CD4-positive, alpha-beta T cell treated with Interleukin-21 for 1 hour (primary cell): ENCODE measurements around the gene ESR1.
"Not testable (repeated sequence)": the region's sequence is repeated elsewhere in the genome, so short reads cannot be mapped to it uniquely, and the experiment has no call there.

Source experiments
- DNase-seq: peaks from one replicate; pipeline ENCODE4 v3.0.0-alpha.2; 2020

Gene ESR1

DNA sequence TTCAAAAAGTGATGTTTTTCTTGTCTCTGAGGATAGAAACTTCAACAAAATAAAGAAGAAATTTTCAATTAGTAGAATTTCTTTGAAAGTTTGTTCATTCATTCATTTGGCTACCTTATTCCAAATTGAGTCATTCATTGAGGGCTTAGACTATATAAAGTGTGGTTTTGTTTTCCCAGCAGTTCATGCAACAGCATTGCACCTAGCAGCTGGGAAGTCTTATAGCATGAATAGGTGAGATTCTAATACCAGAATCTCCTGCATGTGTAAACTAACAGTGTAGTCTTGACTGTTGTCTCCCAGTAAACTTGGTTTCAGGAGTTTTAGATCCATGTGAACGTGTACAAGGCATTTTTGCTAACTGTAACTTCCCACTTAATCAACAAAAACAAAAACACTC lies 7.1 kb downstream of the ESR1 start:
- no peak for DNase-seq

DNA sequence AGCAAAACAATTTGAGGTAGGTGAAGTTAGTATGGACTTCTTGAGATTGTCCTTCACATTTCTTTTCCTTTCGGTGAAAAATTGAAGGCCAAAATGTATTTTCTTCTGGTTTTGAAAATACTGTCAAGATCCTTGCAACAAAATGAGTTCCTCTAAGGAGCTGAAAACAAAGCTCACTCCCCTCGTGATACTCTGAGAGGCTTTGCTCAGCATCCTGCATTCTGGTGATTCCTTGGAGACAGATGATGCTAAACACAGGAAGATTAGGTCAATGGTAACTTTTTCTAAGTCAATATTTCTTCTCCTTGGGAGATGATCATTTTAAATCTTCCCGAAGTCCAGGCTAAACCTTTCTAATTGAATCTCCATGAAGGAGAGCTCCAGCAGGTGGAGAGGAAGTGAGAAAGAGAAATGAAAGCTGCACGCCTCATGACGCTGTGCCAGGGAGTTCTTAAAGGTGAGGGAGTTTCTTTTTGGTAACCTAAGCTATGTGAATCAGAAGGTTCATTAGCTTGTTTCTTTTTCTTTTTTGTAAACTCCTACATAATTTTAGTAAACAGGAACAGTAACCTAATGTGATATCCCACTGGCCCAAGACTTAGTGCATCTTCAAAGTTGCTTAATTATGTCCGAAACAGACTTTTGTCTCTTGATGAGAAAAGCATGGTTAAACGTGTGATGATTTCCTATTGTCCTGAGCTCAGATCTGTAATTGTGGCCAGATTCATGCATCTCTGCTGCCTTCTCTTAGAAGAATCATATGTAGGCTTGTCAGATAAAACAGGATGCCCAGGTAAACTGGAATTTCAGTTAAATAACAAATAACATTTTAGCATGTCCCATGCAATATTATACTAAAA lies 15.0 kb downstream of the ESR1 start:
- no peak for DNase-seq

DNA sequence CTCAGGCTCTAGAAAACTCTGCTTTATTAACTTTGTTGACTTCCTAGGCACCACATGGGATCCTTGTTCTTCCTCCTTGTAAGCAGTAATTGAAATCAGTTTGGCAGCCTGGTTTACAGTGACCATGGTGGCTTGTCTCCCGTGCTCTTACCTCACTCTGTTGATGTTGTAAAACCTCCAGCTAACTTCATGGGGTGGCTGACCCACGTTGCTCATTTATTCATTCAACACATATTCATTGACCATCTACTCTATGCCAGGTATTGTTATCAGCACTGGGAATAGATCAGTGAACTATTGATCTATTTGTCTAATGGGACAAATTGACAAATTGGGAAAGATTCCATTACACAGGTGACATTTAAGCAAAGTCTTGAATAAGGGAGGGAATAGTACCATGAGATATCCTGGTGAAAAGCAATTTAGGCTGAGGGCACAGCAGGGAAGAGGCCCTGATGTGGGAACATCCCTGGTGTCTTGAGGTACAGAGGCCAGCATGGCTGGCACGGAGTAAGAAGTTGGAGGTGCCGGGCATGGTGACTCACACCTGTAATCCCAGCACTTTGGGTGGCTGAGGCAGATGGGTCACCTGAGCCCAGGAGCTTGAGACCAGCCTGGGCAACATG lies 19.1 kb downstream of the ESR1 start:
- no peak for DNase-seq

DNA sequence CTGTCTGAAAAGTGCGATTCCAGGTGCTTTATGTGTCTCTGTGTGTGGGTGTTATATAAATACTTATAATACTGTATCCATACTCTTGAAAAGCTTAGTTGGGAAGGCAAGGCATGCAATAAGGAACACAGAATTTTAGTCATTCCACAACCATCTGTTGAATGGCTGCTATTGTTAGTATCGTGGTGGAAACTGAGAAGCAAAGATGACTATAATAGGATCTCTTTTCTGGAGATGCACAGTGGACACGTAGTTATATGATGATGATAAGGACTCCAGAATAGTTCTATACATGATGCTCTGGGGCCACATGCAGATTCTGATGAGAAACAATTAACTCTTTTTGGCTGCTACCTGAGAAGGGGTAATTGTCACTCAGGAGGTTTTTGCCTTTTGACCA lies 25.2 kb downstream of the ESR1 start:
- no peak for DNase-seq

DNA sequence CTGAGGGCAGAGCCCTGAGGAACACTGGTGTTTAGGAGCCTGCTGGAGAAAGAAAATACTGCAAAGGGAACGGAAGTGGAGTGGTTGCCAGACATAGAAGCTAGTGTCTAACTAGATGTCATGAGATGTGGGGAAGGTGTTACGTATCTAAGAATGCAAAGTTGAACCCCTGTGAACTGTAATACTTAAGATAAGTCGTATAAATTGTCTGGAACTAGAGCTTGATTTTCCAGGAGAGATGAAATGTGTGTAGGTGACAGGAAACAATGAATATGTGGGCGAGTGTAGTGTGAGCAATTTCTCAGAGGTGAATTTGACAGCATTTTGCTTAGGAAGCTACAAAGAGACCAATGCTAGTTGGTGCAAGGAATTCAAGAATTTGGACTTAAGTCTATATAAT lies 27.9 kb downstream of the ESR1 start:
- DNase-seq, result no peak

DNA sequence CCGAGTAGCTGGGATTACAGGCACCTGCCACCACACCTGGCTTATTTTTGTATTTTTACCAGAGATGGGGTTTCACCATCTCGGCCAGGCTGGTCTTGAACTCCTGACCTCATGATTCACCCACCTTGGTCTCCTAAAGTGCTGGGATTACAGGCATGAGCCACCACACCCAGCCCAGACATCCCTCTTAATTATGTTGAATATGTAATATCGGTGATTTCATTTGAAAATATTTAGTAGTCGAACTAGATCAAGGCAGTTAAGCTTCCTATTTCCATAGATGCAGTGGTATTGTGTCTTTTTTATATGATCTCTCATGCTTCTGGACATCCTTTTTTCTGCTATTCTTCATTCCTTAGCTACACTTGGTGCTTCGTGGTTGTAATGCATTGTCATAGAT lies 29.7 kb downstream of the ESR1 start:
- no peak for DNase-seq

DNA sequence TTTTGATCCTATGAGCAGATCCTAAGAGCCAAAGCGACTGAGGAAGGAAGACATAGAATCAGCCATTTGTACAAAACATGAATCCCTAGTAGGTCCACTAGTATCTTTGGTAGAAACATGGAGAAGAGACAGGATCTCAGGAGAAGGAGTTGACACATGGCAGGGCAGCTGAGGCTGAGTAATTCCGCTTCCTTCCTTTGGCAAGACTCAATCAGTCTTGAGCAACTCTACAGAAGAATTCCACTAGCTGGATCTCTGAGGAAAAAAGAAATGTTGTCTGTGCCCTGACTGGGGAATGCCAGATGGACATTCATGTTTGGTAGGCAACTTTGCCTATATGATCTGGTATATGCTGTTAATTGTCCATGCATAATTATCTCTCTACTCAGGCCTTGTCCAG lies 35.3 kb downstream of the ESR1 start:
- DNase-seq, result no peak

DNA sequence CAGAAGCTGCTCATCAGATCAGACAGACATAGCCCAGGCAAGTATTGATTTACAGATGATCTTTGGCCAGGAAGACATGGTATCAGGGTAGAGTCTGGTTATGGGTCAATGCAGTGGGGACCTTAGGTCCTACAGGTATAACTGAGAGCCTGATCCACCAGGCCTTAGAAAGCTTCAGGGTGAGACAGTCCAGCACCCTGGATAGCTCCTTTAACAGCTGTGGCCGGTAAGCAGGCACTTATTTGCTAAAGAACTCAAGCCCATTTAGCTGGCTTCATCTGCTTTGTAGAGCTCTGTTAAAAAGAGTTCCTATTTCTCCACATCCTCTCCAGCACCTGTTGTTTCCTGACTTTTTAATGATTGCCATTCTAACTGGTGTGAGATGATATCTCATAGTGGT lies 39.6 kb downstream of the ESR1 start:
- DNase-seq, result no peak

DNA sequence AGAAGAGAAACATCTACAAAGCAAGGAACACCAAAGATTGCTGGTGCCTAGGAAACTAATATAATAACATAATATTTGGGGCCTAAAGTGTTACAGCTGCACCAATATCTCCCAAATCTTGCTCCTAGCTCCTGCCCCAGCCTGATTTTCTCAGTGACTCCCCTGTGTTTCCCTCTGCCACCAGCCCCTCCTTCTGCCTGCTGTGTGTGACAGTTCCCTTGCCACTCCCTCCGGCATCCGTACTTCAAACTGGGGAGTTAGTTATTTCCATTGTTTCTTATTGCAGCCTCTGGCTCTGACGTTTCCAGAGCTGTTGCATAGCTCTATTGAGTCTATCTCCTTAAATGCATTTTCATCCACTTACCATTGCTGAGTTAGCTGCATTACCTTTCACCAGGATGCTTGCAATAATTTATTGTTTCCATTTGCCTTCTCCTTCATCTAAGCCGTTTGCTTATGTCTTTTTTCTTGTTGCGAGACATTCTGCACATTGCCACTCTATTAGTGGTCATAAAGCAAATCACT lies 43.1 kb downstream of the ESR1 start:
- no peak for DNase-seq

DNA sequence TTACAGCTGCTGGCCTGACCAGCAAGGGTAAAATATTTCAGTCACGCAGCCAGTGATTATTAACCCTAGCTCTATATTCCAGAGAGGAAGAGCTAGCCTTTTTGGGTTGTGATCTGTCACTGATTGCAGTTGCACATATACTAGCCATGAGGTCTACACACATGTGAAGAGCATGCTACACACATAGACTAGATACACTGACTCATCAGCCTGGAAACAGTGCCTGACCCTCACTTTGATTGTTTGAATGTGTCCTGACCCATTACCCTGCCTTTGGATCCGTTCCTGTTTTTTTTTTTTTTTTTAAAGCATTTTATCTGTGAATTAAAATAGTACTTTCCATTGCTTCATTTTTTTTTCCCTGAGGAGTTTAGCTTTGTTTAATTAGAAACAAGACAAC lies 50.8 kb downstream of the ESR1 start:
- no peak for DNase-seq

DNA sequence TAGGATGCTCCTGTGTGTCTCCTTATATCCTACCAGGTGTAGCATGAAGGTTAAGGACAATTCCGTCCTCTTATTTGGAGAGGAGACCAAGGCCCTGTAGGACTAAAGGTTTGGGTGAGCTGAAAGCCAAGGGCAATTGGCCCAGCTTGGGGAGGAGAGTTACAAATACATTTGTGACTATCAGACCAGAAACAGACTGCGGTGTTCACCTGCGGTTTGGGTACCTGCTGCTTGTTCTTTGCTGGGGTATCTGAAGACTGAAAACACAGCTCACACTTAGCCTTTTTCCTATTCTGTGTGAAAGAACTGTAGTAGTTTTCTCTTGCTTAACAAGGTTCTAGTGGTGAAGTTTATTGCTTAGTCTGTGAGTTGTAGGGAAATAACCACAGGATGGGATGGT lies 55.0 kb downstream of the ESR1 start:
- DNase-seq, result no peak

DNA sequence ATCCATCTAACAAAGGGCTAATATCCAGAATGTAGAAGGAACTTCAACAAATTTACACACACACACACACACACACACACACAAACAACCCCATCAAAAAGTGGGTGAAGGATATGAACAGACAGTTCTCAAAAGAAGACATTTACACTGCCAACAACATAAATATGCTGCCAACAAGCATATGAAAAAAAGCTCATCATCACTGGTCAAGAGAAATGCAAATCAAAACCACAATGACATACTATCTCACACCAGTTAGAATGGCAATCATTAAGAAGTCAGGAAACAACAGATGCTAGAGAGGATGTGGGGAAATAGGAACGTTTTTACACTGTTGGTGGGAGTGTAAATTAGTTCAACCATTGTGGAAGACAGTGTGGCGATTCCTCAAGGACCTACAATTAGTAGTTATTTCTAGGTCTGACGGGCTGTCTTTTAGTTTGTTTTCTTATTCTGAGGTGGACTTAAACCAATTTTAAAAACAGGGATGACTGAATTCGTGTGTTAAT lies 59.9 kb downstream of the ESR1 start:
- not testable (repeated sequence) for DNase-seq

DNA sequence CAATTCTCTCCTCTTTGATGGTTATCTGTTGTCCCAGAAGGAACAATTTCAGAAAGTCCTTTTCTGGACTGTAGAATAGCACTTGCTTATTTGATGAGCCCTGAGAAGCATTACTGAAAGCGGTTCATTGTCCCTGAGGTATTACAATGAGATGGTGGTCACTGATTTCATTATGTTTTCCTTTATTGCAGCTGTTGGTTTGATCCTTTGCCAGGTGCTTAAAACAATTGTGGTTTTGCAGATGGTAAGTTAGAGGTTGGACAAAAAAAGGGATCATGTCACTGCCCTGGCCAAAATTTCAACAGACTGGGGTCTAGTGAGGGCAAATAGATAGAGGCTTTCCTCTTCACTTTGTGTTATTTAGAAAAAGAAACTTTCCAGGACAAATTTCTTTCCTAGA lies 61.9 kb downstream of the ESR1 start:
- DNase-seq, result no peak

DNA sequence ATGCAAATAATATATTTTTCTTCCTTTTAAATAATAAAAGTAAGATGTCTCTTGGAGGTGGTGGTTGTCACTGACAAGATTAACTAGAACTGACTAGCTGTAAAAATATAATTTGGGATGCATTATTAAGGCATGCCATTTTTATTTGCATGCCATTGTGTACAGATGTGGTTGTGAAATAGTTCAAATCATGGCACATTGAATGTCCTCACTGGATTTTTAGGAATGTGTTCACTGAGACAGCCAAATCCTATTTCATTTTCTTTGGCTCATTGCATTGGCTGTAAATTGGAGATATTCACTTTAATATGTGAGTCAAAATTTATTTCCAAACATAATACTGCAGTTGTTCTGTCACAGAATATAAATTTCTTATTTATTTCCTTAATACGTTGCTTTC lies 62.3 kb downstream of the ESR1 start:
- DNase-seq, result no peak

DNA sequence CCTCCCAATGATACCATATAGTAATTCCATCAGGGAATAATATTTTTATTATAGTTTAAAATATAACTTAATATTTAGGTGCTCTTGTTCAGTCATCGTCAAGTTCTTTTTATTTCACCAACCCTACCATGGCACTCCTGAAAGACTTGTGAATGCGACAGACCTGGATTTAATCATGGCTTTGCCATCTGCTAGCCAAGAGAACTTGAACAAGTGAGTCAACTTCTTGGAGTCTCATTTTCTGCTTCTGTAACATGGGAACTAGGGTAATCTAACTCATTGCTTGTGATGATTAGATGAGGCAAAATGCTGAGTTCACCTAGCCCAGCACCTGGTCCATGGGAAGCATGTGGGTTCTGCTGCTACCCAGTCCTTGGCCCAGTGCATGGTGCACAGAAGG lies 62.9 kb downstream of the ESR1 start:
- no peak for DNase-seq

DNA sequence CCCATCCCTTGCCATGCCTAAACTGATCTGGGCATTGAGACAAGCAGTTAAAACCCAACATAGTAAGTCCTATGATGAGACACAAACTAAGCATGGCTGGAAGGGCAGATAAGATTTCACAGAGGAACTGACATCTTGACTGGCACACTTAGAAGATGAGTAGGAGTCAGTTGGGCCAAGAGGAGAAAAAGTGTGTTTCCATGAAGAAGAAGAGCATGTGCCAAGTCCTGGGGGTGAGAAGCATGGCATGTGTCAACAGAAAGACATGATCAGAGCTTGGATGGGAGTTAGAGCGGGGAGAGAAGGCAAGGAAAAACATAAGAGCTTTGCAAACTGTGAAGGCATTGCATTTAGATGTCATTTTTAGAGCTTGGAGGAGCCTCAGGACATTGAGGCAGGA lies 68.0 kb downstream of the ESR1 start:
- DNase-seq, result no peak

DNA sequence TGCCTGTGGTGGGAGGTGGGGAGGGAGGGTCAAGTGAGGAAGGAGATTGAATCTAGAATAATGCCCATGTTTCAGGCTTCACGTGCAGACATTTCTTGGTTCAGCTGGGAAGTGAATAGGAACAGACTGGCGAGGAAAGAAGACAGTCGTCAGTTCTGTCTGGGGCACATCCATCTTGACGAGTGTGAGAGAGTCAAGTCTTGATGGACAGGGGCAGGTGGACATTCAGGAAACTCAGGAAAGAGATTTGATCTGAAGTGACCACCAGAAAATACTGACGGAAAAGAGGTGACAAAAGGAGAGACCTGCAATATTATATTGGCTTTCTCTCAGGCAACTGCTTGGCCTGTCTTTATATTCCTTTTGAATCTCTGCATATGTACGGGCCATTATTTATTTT lies 68.6 kb downstream of the ESR1 start:
- no peak for DNase-seq

DNA sequence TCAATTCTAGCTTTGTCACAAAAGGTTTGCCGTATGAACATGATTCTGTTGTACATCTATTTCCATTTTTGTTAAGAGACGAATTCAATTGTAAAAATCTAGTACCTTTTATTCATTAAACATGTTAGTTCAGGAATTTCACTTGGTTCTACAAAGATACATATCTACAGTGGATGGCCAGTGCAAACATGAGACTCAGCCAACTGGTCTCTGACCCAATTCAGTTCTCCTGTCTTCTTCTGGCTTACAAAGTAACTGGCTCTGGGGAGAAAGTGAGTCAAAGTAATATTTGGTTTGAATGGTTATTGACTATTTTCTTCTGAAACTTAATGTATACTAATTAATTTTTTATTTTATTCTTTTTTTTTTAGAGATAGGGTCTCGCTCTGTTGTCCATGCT lies 70.0 kb downstream of the ESR1 start:
- no peak for DNase-seq

DNA sequence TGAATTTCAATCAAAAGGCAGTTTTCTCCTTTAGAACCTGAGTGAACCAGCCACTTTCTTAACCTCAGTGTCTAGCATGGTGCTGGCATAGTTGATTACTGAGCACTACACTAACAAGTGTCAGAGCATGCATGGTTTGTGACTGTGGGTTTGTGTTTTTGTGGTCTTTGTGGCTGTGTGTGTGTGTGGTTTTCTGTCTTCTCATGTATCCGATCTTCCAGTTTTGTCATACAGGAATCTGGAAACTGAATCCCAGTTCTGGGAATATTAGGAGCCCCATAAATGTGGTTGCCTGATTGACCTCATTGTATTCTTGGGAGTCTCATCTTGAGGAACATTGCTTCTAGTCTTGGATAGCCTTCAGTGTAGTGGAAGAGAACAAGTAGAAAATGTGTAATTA lies 73.7 kb downstream of the ESR1 start:
- no peak for DNase-seq

DNA sequence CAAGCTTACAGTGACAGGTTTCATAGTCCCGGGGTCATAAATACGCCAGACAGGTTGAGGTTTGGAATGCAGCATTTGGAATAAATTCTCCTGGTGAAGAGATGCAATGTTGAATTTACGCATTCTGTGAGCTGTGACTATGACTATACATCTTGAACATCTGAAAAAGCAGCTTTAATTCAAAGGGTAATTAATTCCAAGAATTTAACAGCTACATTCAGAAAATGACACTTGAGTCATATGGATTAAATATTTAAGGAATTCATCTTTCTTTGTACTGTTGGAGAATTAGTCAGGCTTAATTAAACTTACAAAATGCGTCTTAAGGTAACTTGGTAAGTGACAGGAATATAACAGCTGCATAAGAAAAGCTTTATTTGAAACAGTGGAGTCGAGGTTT lies 74.7 kb downstream of the ESR1 start:
- no peak for DNase-seq

DNA sequence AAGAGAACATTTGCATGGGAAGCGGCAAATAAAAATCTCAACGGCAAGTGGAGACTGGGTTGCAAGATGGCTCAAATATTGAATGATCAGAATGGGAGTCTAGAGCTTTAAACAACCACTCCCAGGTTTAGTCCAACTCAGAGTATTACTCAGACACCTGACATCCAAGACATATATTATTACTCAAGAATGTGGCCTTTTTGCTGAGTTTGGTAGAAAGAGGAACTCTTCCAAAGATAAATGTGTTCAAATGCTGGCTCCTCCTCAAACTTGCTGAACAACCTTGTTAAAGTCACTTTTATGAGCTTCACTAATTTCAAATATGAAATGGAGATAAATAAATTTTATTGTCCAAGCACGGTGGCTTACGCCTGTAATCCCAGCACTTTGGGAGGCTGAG lies 77.8 kb downstream of the ESR1 start:
- DNase-seq, result no peak

DNA sequence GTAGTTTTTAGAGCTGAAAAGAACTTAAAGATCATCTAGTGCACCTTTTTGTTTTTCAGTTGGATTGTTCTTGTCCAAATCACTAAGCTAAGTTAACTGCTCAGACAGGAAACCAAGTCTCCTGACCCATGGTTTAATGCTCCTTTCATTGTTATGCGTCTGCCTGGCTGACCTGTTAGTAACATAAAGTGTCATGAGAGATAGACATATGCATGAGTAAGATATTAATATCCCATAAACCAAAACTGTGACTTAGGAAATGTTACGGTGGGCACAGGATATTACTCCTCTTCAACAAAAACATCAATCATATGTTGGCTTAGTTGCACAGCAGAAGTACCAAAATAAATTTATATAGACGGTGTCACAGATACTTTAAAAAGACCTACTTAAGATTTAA lies 84.0 kb downstream of the ESR1 start:
- no peak for DNase-seq

DNA sequence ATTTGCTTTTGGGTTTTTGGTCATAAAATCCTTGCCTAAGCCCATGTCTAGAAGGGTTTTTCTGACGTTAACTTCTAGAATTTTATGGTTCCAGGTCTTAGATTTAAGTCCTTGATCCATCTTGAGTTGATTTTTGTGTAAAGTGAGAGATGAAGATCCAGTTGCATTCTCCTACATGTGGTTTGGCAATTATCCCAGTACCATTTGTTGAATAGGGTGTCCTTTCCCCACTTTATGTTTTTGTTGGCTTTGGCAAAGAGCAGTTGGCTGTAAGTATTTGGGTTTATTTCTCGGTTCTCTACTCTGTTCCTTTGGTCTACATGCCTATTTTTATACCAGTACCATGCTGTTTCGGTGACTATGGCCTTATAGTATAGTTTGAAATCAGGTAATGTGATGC lies 86.9 kb downstream of the ESR1 start:
- not testable (repeated sequence) for DNase-seq

DNA sequence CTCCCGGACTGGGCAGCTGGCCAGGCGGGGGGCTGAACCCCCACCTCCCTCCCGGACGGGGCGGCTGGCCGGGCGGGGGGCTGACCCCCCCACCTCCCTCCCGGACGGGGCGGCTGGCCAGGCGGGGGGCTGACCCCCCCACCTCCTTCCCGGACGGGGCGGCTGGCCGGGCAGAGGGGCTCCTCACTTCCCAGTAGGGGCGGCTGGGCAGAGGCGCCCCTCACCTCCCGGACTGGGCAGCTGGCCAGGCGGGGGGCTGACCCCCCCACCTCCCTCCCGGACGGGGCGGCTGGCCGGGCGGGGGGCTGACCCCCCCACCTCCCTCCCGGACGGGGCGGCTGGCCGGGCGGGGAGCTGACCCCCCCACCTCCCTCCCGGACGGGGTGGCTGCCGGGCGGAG lies 91.7 kb downstream of the ESR1 start:
- DNase-seq, result not testable (repeated sequence)
